Neural progenitor cell (in vitro differentiated cells): ENCODE measurements around the gene MRC1.

Source experiments
- EZH2 ChIP-seq: fragments of 200-600 bp; sonication (generic); IDR thresholded peaks from 2 replicates; pipeline ENCODE4 v1.6.1; 2017; ENCODE audit warnings: antibody characterized with exemption, mild to moderate bottlenecking, moderate library complexity
- TF ChIP-seq, protein P1 (sequence below): fragments of 200-600 bp; sonication (generic); IDR thresholded peaks from 2 replicates; pipeline ENCODE4 v1.5.1; 2017; ENCODE audit warnings: antibody characterized with exemption, mild to moderate bottlenecking

DNA sequence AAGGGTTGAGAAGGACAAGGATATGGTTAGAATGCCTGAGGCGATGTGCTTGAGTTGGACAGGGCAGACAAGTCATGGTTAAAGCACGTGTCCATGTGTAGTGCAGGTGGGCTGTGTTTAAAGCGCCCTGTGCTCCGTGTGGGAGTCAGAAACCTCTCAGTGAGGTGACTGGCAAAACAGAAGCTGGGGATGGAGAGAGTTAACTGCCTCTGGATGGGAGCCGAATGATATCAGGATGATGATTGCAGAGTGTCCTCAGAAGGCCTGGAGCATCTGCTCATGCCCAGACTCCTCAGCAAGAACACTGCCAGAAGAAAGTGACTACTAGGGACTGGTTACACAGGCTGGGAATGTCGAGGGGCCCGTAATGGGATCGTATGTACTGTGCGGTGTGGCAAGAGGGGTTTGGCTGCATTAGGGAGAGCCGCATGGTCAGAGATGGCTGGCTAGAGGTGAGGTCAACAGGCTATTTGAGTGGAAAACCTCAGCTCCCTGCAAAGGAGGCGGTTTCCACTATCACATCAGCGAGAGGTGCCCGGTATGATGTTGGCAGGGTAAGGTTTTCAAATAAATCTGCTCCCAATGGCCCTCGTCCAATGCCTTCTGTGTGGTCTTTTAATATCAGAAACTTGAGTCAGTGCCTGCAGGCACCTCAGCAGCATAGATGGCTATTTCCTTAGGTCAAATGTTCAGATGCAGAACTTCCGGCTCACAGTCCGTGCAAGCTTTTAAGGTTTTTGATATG is 26.1 kb upstream of the MRC1 start:
- no peak for TF ChIP-seq EZH2
- TF ChIP-seq, protein P1, sequence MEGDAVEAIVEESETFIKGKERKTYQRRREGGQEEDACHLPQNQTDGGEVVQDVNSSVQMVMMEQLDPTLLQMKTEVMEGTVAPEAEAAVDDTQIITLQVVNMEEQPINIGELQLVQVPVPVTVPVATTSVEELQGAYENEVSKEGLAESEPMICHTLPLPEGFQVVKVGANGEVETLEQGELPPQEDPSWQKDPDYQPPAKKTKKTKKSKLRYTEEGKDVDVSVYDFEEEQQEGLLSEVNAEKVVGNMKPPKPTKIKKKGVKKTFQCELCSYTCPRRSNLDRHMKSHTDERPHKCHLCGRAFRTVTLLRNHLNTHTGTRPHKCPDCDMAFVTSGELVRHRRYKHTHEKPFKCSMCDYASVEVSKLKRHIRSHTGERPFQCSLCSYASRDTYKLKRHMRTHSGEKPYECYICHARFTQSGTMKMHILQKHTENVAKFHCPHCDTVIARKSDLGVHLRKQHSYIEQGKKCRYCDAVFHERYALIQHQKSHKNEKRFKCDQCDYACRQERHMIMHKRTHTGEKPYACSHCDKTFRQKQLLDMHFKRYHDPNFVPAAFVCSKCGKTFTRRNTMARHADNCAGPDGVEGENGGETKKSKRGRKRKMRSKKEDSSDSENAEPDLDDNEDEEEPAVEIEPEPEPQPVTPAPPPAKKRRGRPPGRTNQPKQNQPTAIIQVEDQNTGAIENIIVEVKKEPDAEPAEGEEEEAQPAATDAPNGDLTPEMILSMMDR = no peak
